MG63 (cell line): ENCODE results near the gene GPR161. TPM values are rescaled to one million over a fixed set of nuclear protein-coding genes. Genes with fewer than 3 reads are reported as not detected.

Experiments
- DNase-seq: peaks from one replicate; pipeline ENCODE4 v3.0.0-alpha.2; 2020
- H3K27me3 ChIP-seq: fragments of 250-450 bp; sonication (Bioruptor Pico); 2 replicates; pipeline ENCODE4 v1.5.1; 2020; ENCODE audit warnings: mild to moderate bottlenecking, moderate library complexity
- H3K36me3 ChIP-seq: fragments of 250-450 bp; sonication (Bioruptor Pico); 2 replicates; pipeline ENCODE4 v1.5.1; 2020; ENCODE audit warnings: mild to moderate bottlenecking, moderate library complexity
- H3K4me3 ChIP-seq: fragments of 250-450 bp; sonication (Bioruptor Pico); 2 replicates; pipeline ENCODE4 v1.5.1; 2020; ENCODE audit warnings: mild to moderate bottlenecking, moderate library complexity
- H3K9me3 ChIP-seq: fragments of 250-450 bp; sonication (Bioruptor Pico); 2 replicates; pipeline ENCODE4 v1.5.1; 2020; ENCODE audit warnings: mild to moderate bottlenecking, moderate library complexity
- total RNA-seq: library from RNA; depleted of rRNA; stranded (reverse); fragments of >200 nt; shearing (Covaris generic); gene quantifications from 2 replicates; pipeline ENCODE4 v1.2.3, GENCODE V29; 2014; ENCODE audit warnings: low replicate concordance

GPR161 gene
- total RNA-seq, 1 experiment from 2014 or later, result 5.2 TPM

GRCh38 chr1:168134132-168134531 is 2.6 kb downstream of the GPR161 start:
- Histone ChIP-seq H3K36me3 (no peaks in the 10 kb centered on the region), H3K27me3 (no peaks in the 10 kb centered on the region), H3K9me3 (no peaks in the 10 kb centered on the region), H3K4me3 (no peak overlapping the region)
- DNase-seq, result no peak

DNA sequence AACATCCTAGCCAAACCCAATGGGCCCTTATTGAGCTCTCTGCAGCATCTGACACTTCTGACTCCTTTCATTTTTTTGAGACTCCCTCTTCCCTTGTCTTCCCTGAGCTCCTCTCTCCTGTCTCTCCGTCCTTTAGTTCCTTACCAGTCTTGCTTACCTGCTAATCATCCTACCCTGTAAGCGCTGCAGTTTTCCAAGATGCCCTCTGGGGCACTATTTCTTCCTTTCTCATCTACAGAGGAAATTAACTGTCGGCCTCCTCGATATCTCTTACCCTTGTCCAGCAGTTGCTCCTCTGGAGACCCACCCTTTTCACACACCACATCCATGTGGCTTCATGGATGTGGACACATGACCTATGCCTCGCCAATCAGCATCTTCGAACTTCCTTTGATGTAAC is 6.8 kb downstream of the GPR161 start:
- no peak for DNase-seq
- Histone ChIP-seq H3K4me3 (no peak overlapping the region), H3K36me3 (no peaks in the 10 kb centered on the region), H3K9me3 (no peaks in the 10 kb centered on the region), H3K27me3 (no peaks in the 10 kb centered on the region)

GRCh38 chr1:168127503-168127902 is 9.2 kb downstream of the GPR161 start:
- H3K9me3 ChIP-seq, result no peaks in the 10 kb centered on the region
- no peaks in the 10 kb centered on the region for H3K27me3 ChIP-seq
- no peak for DNase-seq
- no peaks in the 10 kb centered on the region for H3K36me3 ChIP-seq
- H3K4me3 ChIP-seq, result no peak overlapping the region

- Histone ChIP-seq H3K4me3 (no peak overlapping the region), H3K27me3 (no peaks in the 10 kb centered on the region), H3K9me3 (no peaks in the 10 kb centered on the region), H3K36me3 (no peaks in the 10 kb centered on the region)
- DNase-seq, result no peak
Observed at GRCh38 chr1:168125051-168125450, 11.7 kb downstream of the GPR161 start.

DNA sequence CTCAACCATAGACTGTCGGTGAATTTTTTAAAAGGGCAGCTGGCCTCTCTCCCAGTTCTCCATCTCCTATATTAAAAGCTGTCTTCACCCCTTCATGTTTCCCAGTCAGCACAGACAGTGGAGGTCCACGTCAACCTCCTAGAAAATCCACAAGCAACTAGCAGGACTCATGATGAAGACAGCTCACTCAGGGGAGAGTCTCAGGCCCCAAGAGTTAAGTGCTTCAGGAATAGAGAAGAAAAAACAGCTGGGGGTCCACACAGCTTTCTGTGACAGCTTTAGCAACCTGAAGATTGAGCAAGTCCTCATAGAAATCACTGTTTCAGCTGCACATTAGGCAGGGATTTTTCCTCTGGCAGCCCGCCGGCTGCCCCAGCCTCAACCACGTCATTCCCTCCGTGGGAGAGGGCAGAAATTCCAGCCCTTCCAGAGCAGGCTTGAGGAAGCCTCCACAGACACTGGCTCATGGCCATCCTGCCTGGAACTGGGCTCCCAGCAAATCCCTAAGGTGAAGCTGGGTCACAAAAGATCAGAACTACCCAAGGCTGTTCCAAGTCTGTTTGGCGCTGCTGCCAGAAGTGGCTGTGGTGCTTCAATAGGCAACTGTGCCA is 15.2 kb downstream of the GPR161 start:
- no peaks in the 10 kb centered on the region for H3K9me3 ChIP-seq
- peak; percentile 86 for DNase-seq
- H3K4me3 ChIP-seq, result no peak overlapping the region
- no peaks in the 10 kb centered on the region for H3K27me3 ChIP-seq
- H3K36me3 ChIP-seq, result no peaks in the 10 kb centered on the region

GRCh38 chr1:168119750-168120149 is 17.0 kb downstream of the GPR161 start:
- DNase-seq, result no peak
- Histone ChIP-seq H3K36me3 (no peaks in the 10 kb centered on the region), H3K9me3 (no peaks in the 10 kb centered on the region), H3K4me3 (no peak overlapping the region), H3K27me3 (no peaks in the 10 kb centered on the region)

GRCh38 chr1:168116327-168116799 is 20.4 kb downstream of the GPR161 start:
- Histone ChIP-seq H3K36me3 (no peaks in the 10 kb centered on the region), H3K27me3 (no peaks in the 10 kb centered on the region), H3K4me3 (no peak overlapping the region), H3K9me3 (no peaks in the 10 kb centered on the region)
- no peak for DNase-seq

- Histone ChIP-seq H3K36me3 (no peaks in the 10 kb centered on the region), H3K27me3 (no peaks in the 10 kb centered on the region), H3K9me3 (no peaks in the 10 kb centered on the region), H3K4me3 (no peak overlapping the region)
- DNase-seq, result no peak
Observed at GRCh38 chr1:168114845-168115244, 21.9 kb downstream of the GPR161 start.

DNA sequence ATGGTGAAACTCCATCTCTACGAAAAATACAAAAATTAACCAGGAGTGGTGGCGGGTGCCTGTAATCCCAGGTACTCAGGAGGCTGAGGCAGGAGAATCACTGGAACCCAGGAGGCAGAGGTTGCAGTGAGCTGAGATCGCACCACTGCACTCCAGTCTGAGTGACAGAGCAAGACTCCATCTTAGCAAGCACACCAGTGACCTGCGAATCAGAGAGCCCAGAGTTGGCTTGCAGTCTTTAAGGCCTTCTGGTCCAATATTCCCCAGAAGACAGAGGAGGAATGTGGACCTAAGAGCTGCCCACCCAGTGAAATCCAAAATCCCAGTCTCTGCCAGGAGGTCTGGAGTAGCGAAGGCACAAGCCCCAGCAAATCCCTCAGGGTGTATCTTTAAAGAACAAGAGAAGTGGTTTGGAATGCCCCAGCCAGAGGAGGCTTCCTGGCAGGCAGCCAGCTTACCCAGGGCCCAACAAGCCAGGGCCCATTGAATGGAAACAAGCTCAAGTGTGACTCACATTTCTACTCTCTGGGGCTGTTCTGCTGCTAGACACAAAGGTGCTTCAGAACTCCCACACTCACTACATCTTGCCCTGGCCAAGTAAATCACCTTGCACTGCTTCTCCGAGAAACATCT is 23.9 kb downstream of the GPR161 start:
- Histone ChIP-seq H3K4me3 (no peak overlapping the region), H3K9me3 (no peaks in the 10 kb centered on the region), H3K36me3 (no peaks in the 10 kb centered on the region), H3K27me3 (no peaks in the 10 kb centered on the region)
- peak; percentile 85 for DNase-seq

GRCh38 chr1:168110896-168111545 is 25.7 kb downstream of the GPR161 start:
- no peak for DNase-seq
- no peaks in the 10 kb centered on the region for H3K27me3 ChIP-seq
- H3K4me3 ChIP-seq, result no peak overlapping the region
- no peaks in the 10 kb centered on the region for H3K9me3 ChIP-seq
- no peaks in the 10 kb centered on the region for H3K36me3 ChIP-seq

DNA sequence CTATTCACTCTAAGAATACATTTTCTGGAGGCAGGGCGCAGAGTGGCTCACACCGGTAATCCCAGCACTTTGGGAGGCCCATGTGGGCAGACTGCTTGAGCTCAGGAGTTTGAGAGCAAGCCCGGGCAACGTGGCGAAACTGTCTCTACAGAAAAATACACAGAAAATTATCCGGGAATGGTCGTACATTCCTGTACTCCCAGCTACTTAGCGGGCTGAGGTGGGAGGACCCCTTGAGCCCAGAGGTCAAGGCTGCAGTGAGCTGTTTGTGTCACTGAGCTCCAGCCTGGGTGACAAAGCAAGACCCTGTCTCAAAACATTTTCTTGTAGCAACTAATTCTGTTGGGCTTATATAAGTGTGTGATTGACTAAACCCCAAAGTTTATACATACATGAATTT is 30.5 kb downstream of the GPR161 start:
- Histone ChIP-seq H3K4me3 (no peak overlapping the region), H3K36me3 (no peaks in the 10 kb centered on the region; the same call in 1 of the 2 replicates), H3K27me3 (no peaks in the 10 kb centered on the region), H3K9me3 (no peaks in the 10 kb centered on the region)
- DNase-seq, result no peak

DNA sequence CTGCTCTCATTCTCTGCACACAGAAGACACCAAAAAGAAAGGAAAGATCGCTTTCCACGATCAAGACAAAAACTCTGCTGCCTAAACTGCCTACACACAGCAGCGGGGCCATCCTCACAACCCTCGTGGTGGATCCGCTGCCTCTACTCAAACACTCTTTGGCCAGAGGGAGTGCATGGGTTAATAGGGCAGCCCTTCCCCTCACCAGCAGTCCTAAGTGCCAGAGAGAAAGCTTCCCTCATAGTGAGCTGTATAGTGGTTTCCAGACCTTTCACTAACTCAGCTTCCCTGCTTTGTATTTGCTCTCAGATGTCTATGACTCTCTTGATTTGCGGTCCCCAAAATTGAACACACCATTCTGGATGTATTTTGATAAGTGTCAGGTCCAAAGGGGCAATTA is 30.9 kb downstream of the GPR161 start:
- H3K4me3 ChIP-seq, result no peak overlapping the region
- no peaks in the 10 kb centered on the region for H3K9me3 ChIP-seq
- H3K27me3 ChIP-seq, result no peaks in the 10 kb centered on the region

GRCh38 chr1:168104535-168104934 is 32.2 kb downstream of the GPR161 start:
- no peaks in the 10 kb centered on the region for H3K9me3 ChIP-seq
- DNase-seq, result no peak
- H3K4me3 ChIP-seq, result no peak overlapping the region
- no peaks in the 10 kb centered on the region for H3K27me3 ChIP-seq
- H3K36me3 ChIP-seq, result no peaks in the 10 kb centered on the region; the same call in 1 of the 2 replicates

More for the DNA sequence above, 30.9 kb downstream of the GPR161 start:
- no peaks in the 10 kb centered on the region; the same call in 1 of the 2 replicates for H3K36me3 ChIP-seq
- DNase-seq, result no peak

- no peaks in the 10 kb centered on the region for H3K27me3 ChIP-seq
- no peaks in the 10 kb centered on the region; the same call in 1 of the 2 replicates for H3K36me3 ChIP-seq
- H3K9me3 ChIP-seq, result no peaks in the 10 kb centered on the region
- DNase-seq, result no peak
- H3K4me3 ChIP-seq, result no peak overlapping the region
Observed at GRCh38 chr1:168102487-168102886, 34.2 kb downstream of the GPR161 start.

DNA sequence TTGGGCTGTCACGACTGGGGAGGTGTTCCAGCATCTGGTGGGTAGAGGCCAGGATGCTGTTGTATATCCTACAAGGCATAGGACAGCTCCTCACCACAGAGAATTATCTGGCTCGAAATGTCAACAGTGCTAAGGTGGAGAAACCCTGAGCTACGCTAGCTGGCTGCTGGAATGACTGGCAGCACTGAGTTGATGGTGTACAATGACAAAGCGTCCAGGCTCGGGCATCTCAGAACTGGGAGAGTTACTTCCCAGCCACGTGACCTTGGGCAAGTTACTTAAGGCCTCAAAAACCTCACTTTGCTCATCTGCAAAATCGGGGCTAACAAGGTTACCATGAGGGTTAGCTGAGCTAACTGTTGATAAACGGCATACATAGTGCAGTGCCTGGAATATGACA is 35.4 kb downstream of the GPR161 start:
- Histone ChIP-seq H3K9me3 (no peaks in the 10 kb centered on the region), H3K4me3 (no peak overlapping the region), H3K36me3 (no peaks in the 10 kb centered on the region; the same call in 1 of the 2 replicates), H3K27me3 (no peaks in the 10 kb centered on the region)
- no peak for DNase-seq

- Histone ChIP-seq H3K4me3 (no peak overlapping the region), H3K9me3 (no peaks in the 10 kb centered on the region), H3K27me3 (no peaks in the 10 kb centered on the region), H3K36me3 (no peaks in the 10 kb centered on the region; the same call in 1 of the 2 replicates)
- DNase-seq, result no peak
Observed at GRCh38 chr1:168100315-168101002, 36.3 kb downstream of the GPR161 start.

DNA sequence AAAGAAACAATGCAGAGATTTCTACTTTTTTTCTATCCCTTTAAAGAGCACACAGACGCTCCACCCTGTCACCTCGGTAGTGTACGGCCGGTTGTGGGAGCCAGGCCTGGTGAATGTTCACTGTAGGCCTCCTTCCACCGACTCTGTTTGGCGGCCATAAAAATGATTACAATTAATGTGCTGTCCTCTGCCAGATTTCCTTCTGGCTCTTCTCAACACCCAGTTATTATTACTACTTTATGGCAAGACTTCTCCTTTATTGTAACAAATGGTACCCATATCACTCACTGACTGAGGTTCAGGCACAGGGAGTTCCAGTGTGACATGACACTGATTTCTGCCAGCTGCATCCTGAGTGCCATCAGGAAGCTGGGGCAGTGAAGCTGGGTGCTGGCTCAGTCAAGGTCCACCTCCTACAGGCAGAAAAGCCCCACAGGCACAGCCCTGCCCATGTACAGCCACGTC is 37.4 kb downstream of the GPR161 start:
- no peak overlapping the region for H3K4me3 ChIP-seq
- H3K36me3 ChIP-seq, result no peaks in the 10 kb centered on the region; the same call in 1 of the 2 replicates
- no peak for DNase-seq
- no peaks in the 10 kb centered on the region for H3K27me3 ChIP-seq
- no peaks in the 10 kb centered on the region for H3K9me3 ChIP-seq
